GM23338 (cell line): ENCODE results near the gene PTPRN2. TPM values are rescaled to one million over a fixed set of nuclear protein-coding genes. Genes with fewer than 3 reads are reported as not detected.
A peak's percentile ranks its signal among the peaks of the same experiment; 100 is the strongest.
"Not testable (repeated sequence)": the region's sequence is repeated elsewhere in the genome, so short reads cannot be mapped to it uniquely, and the experiment has no call there.

Experiments used
- ATAC-seq: fragments of 200-7000 bp; cut with Tn5 transposase; 3 replicates; pipeline ENCODE4 v1.9.1; 2020
- DNase-seq: peaks from one replicate; pipeline ENCODE4 v3.0.0-alpha.2; 2015; ENCODE audit warnings: low spot score
- H2AFZ ChIP-seq: fragments of 200-600 bp; sonication (generic); 2 replicates; pipeline ENCODE4 v1.8.0; 2016; ENCODE audit warnings: antibody characterized with exemption, mild to moderate bottlenecking, moderate library complexity
- H3F3A ChIP-seq: fragments of 200-600 bp; sonication (generic); replicated peaks from 2 replicates; pipeline ENCODE4 v1.8.0; 2017; ENCODE audit warnings: antibody characterized with exemption, mixed run types, low read depth
- H3K27ac ChIP-seq: fragments of 200-600 bp; sonication (generic); 2 replicates; pipeline ENCODE4 v1.6.1; 2016; ENCODE audit warnings: low read depth
- H3K27me3 ChIP-seq: fragments of 200-600 bp; sonication (generic); 2 replicates; pipeline ENCODE4 v1.8.0; 2016; ENCODE audit warnings: mild to moderate bottlenecking, mixed run types, moderate library complexity; ENCODE audit not compliant: insufficient read depth
- H3K36me3 ChIP-seq: fragments of 200-600 bp; sonication (generic); 2 replicates; pipeline ENCODE4 v1.8.0; 2016; ENCODE audit warnings: mild to moderate bottlenecking; ENCODE audit not compliant: insufficient read depth
- H3K4me1 ChIP-seq: fragments of 200-600 bp; sonication (generic); 2 replicates; pipeline ENCODE4 v1.8.0; 2016; ENCODE audit warnings: mild to moderate bottlenecking, moderate library complexity; ENCODE audit not compliant: insufficient read depth
- H3K4me2 ChIP-seq: fragments of 200-600 bp; sonication (generic); 2 replicates; pipeline ENCODE4 v1.7.1; 2017; ENCODE audit warnings: mixed run types
- H3K4me3 ChIP-seq: fragments of 200-600 bp; sonication (generic); 2 replicates; pipeline ENCODE4 v1.6.1; 2016; ENCODE audit warnings: mixed run types
- H3K79me2 ChIP-seq: fragments of 200-600 bp; sonication (generic); replicated peaks from 2 replicates; pipeline ENCODE4 v1.8.0; 2017; ENCODE audit warnings: mild to moderate bottlenecking; ENCODE audit not compliant: insufficient read depth
- H3K9me2 ChIP-seq: fragments of 200-600 bp; sonication (generic); 2 replicates; pipeline ENCODE4 v1.8.0; 2017; ENCODE audit not compliant: insufficient read depth
- H4K20me1 ChIP-seq: fragments of 200-600 bp; sonication (generic); replicated peaks from 2 replicates; pipeline ENCODE4 v1.8.0; 2017; ENCODE audit warnings: mild to moderate bottlenecking; ENCODE audit not compliant: insufficient read depth
- H3K27ac Mint-ChIP-seq: 2 replicates; pipeline ENCODE4 v1.8.0; 2020; ENCODE audit warnings: inconsistent platforms, mild to moderate bottlenecking, moderate library complexity, mixed read lengths
- H3K27me3 Mint-ChIP-seq: 3 replicates; pipeline ENCODE4 v1.8.0; 2022; ENCODE audit warnings: low read depth, mild to moderate bottlenecking, moderate library complexity, mixed read lengths, inconsistent platforms; ENCODE audit not compliant: insufficient read depth, poor library complexity
- H3K36me3 Mint-ChIP-seq: 3 replicates; pipeline ENCODE4 v1.8.0; 2021; ENCODE audit warnings: low read depth, mild to moderate bottlenecking, inconsistent platforms, moderate library complexity, mixed read lengths
- H3K4me1 Mint-ChIP-seq: 3 replicates; pipeline ENCODE4 v1.8.0; 2020; ENCODE audit warnings: mild to moderate bottlenecking, inconsistent platforms, mixed read lengths
- H3K4me3 Mint-ChIP-seq: 3 replicates; pipeline ENCODE4 v1.8.0; 2021; ENCODE audit warnings: moderate library complexity, mild to moderate bottlenecking, inconsistent platforms, mixed read lengths
- H3K9me3 Mint-ChIP-seq: 3 replicates; pipeline ENCODE4 v1.8.0; 2020; ENCODE audit warnings: moderate library complexity, mild to moderate bottlenecking, inconsistent platforms, mixed read lengths
- EZH2phosphoT487 ChIP-seq: fragments of 200-600 bp; sonication (generic); IDR thresholded peaks from one replicate; pipeline ENCODE4 v1.8.1; 2018; ENCODE audit warnings: antibody characterized with exemption; ENCODE audit not compliant: unreplicated experiment
- polyA plus RNA-seq: library from polyadenylated mRNA; unstranded; fragments of >200 nt; fragmentation: Nextera tagmentation; extraction: Ambion mirVana; gene quantifications from 2 replicates; pipeline ENCODE4 v1.2.1, GENCODE V29; 2016
- total RNA-seq: library from RNA; depleted of rRNA; stranded (reverse); fragments of >200 nt; shearing (Covaris generic); gene quantifications from 2 replicates; pipeline ENCODE4 v1.2.3, GENCODE V29; 2014
- TF ChIP-seq, protein P1 (sequence below), 2 experiments: fragments of 200-600 bp in 1 of 2; sonication (generic) in 1 of 2; conservative IDR thresholded peaks; 2 replicates each; pipeline versions ENCODE4 v1.5.1 to v1.6.1; 2016 to 2017; ENCODE audit warnings: antibody characterized with exemption in 2 of 2, low read depth in 2 of 2, mild to moderate bottlenecking in 2 of 2, moderate library complexity in 1 of 2
- TF ChIP-seq, protein P2 (sequence below): IDR thresholded peaks from 2 replicates; pipeline ENCODE4 v1.6.1; 2016; ENCODE audit warnings: antibody characterized with exemption

PTPRN2 gene
- total and polyA plus RNA-seq, 2 experiments from 2014 or later = 0.87 to 4.0 TPM

DNA sequence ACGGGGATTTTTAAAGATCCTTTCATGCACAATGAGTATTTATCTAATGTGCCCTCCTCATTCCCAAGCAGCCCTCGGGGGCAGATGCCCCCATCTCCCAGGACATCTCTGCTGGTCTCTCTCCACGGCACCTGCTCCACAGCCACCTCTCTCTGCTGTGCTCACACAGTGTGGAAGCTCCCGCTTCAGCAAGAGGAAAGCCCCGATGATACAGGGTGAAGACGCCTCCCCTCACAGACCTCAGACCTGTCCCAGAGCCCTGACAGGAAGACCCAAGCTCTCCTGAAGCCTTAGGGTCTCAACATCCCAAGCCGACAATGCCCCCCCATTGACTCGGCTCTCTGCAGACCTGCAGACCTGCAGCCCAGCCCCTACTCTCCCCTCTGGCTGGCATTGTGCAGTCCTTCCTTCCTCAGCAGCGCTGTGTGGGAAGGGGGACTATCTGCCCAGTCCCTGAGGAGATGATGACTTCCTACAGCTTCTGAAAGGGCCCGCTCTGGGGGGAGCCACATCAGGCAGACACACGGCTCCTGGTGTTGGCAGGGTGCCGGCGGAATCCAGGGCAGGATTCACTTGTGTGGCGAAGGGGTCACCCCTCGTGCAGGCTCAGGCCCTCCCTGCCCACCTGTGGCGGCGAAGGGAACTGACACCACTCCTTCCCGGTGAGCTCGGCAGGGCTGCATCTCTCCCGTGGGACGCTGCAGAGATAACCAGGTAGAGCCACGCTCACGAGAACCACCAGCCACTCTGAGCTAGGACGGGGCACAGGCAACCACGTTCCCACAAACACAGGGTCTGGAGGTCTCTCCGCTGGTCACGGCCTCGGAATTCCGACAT, 61.8 kb downstream of the PTPRN2 start:
- Mint-ChIP-seq H3K27ac (no peak overlapping the region), H3K27me3 (peaks cover 18% of the 10 kb centered on the region), H3K4me3 (no peak overlapping the region), H3K4me1 (peaks cover 2% of the 10 kb centered on the region; the same call in 2 of the 3 replicates), H3K36me3 (peaks cover 36% of the 10 kb centered on the region), H3K9me3 (peaks cover 83% of the 10 kb centered on the region)
- Histone ChIP-seq H3K4me2 (no peak overlapping the region), H2AFZ (no peak overlapping the region), H3K36me3 (no peaks in the 10 kb centered on the region), H3K4me1 (no peaks in the 10 kb centered on the region), H3K27ac (no peak overlapping the region), H3K9me2 (no peaks in the 10 kb centered on the region), H3K4me3 (no peak overlapping the region), H3F3A (no peaks in the 10 kb centered on the region; the same call in 1 of the 2 replicates), H4K20me1 (no peaks in the 10 kb centered on the region; the same call in 1 of the 2 replicates), H3K27me3 (no peaks in the 10 kb centered on the region), H3K79me2 (no peaks in the 10 kb centered on the region)
- ATAC-seq = peak; percentile 81
- TF ChIP-seq EZH2phosphoT487 = no peak
- TF ChIP-seq, protein P1, sequence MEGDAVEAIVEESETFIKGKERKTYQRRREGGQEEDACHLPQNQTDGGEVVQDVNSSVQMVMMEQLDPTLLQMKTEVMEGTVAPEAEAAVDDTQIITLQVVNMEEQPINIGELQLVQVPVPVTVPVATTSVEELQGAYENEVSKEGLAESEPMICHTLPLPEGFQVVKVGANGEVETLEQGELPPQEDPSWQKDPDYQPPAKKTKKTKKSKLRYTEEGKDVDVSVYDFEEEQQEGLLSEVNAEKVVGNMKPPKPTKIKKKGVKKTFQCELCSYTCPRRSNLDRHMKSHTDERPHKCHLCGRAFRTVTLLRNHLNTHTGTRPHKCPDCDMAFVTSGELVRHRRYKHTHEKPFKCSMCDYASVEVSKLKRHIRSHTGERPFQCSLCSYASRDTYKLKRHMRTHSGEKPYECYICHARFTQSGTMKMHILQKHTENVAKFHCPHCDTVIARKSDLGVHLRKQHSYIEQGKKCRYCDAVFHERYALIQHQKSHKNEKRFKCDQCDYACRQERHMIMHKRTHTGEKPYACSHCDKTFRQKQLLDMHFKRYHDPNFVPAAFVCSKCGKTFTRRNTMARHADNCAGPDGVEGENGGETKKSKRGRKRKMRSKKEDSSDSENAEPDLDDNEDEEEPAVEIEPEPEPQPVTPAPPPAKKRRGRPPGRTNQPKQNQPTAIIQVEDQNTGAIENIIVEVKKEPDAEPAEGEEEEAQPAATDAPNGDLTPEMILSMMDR (conservative IDR thresholded peaks at IDR 0.05; ENCODE audit: low read depth in 2 of 2) = peak; percentile 15 to 54; a peak in 2 of 4 replicates
- DNase-seq = peak; percentile 49

DNA sequence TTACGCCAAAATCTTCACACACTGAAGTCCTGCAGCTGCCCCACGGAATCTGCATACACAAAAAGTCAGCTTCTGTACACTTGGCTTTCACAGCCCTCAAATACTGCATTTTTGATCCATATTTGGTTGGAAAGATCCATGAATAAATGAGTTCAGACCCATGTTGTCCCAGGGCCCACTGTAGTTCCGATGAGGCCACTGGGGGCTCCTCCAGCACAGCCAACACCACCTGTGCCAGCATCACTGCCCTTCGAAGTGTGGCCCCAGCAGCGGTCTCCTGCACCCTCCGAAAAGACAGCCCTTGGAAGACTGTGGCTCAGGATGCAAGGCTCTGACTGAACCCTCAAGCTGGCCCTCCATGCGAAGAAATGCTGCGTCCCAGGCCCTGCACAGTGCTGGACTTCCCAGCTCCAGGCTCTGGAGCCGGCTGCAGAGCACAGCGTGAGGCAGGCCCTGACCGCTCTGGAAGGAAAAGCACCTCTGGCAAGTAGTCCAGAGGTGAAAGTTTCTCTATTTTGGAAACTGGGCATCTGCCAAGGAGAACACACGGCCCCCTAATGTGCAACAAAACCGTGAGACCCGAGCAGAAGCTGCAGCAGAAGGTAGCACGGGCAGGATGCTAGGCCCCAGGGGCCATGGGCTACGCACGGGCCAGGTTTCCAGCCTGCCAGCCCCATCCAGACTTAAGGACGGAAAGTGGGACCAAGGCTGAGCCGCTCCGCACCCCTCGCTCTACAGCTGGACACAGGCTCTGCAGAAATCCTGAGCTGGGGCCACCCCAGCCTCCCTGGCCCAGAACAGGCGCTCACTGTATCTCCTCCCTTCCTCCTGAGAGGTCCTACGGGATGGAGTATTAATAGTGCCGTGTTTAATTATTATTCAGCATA, 62.6 kb downstream of the PTPRN2 start:
- H3K27ac ChIP-seq = no peak overlapping the region
- Mint-ChIP-seq H3K27me3 (peaks cover 25% of the 10 kb centered on the region), H3K4me3 (no peak overlapping the region), H3K36me3 (peaks cover 42% of the 10 kb centered on the region), H3K9me3 (peaks cover 83% of the 10 kb centered on the region), H3K27ac (no peak overlapping the region), H3K4me1 (peaks cover 2% of the 10 kb centered on the region; the same call in 2 of the 3 replicates)
- ATAC-seq = peak; percentile 23; the same call in 2 of the 3 replicates
- H2AFZ ChIP-seq = no peak overlapping the region
- no peaks in the 10 kb centered on the region for H4K20me1 ChIP-seq
- H3K27me3 ChIP-seq = no peaks in the 10 kb centered on the region
- H3K4me1 ChIP-seq = no peaks in the 10 kb centered on the region
- no peak overlapping the region for H3K4me3 ChIP-seq
- no peaks in the 10 kb centered on the region; the same call in 1 of the 2 replicates for H3F3A ChIP-seq
- H3K9me2 ChIP-seq = no peaks in the 10 kb centered on the region
- H3K36me3 ChIP-seq = no peaks in the 10 kb centered on the region
- DNase-seq = no peak
- no peaks in the 10 kb centered on the region for H3K79me2 ChIP-seq
- no peak overlapping the region for H3K4me2 ChIP-seq
- TF ChIP-seq, protein P2, sequence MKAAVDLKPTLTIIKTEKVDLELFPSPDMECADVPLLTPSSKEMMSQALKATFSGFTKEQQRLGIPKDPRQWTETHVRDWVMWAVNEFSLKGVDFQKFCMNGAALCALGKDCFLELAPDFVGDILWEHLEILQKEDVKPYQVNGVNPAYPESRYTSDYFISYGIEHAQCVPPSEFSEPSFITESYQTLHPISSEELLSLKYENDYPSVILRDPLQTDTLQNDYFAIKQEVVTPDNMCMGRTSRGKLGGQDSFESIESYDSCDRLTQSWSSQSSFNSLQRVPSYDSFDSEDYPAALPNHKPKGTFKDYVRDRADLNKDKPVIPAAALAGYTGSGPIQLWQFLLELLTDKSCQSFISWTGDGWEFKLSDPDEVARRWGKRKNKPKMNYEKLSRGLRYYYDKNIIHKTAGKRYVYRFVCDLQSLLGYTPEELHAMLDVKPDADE = no peak

DNA sequence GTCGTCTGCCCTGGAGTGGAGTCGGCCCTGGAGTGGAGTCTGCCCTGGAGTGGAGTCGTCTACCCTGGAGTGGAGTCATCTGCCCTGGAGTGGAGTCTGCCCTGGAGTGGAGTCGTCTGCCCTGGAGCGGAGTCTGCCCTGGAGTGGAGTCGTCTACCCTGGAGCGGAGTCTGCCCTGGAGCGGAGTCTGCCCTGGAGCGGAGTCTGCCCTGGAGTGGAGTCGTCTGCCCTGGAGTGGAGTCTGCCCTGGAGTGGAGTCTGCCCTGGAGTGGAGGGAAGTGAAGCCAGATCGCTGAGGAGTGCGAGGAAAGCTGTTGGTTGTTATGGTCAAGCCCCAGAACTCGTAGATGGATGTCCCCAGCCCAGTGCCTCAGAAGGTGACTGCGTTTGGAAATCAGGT, 63.3 kb downstream of the PTPRN2 start:
- H2AFZ ChIP-seq, H3K79me2 ChIP-seq, H3K4me3 Mint-ChIP-seq, H3K27me3 ChIP-seq, H3K4me3 ChIP-seq, H3K36me3 ChIP-seq, H3K27ac ChIP-seq, H3K4me2 ChIP-seq, H3K27ac Mint-ChIP-seq, H4K20me1 ChIP-seq, H3K4me1 Mint-ChIP-seq, H3F3A ChIP-seq, H3K4me1 ChIP-seq, H3K9me2 ChIP-seq: not testable (repeated sequence)
- peaks cover 42% of the 10 kb centered on the region for H3K36me3 Mint-ChIP-seq
- peaks cover 31% of the 10 kb centered on the region for H3K27me3 Mint-ChIP-seq
- peak; percentile 47 for DNase-seq
- ATAC-seq = peak; percentile 14; the same call in 1 of the 3 replicates
- H3K9me3 Mint-ChIP-seq = peaks cover 85% of the 10 kb centered on the region

DNA sequence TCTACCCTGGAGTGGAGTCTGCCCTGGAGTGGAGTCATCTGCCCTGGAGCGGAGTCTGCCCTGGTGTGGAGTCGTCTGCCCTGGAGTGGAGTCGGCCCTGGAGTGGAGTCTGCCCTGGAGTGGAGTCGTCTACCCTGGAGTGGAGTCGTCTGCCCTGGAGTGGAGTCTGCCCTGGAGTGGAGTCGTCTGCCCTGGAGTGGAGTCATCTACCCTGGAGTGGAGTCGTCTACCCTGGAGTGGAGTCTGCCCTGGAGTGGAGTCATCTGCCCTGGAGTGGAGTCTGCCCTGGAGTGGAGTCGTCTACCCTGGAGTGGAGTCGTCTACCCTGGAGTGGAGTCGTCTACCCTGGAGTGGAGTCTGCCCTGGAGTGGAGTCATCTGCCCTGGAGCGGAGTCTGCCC, 63.7 kb downstream of the PTPRN2 start:
- Mint-ChIP-seq H3K36me3 (peaks cover 42% of the 10 kb centered on the region), H3K27me3 (peaks cover 29% of the 10 kb centered on the region), H3K9me3 (peaks cover 85% of the 10 kb centered on the region)
- not testable (repeated sequence) for H3K27me3 ChIP-seq, DNase-seq, H3K9me2 ChIP-seq, H2AFZ ChIP-seq, H3K79me2 ChIP-seq, H3K36me3 ChIP-seq, H3K27ac Mint-ChIP-seq, H3K4me1 ChIP-seq, H3K4me3 ChIP-seq, ATAC-seq, H3K4me2 ChIP-seq, H4K20me1 ChIP-seq, H3K27ac ChIP-seq, H3K4me3 Mint-ChIP-seq, H3K4me1 Mint-ChIP-seq, H3F3A ChIP-seq
